Tibial artery (tissue), 4 donors: ENCODE results near the gene SERPINE1.
A peak's percentile ranks its signal among the peaks of the same experiment; 100 is the strongest.

ENCODE experiments used
- DNase-seq, 2 donors: peaks; one replicate each; pipeline ENCODE4 v3.0.0-alpha.2; 2019
- H3K27ac ChIP-seq, 2 donors: fragments of 200-600 bp; sonication (generic) in 1 of 2; 1 replicate in 1 of 2; 2 replicates in 1 of 2; pipeline ENCODE4 v1.5.1; 2018 to 2019; ENCODE audit warnings: mild to moderate bottlenecking in 1 of 2
- H3K27me3 ChIP-seq, 2 donors: fragments of 200-600 bp; sonication (generic) in 1 of 2; one replicate each; pipeline versions ENCODE4 v1.5.1 to v1.6.0; 2016 to 2019
- H3K36me3 ChIP-seq, 3 donors: fragments of 200-600 bp; sonication (generic) in 2 of 3; one replicate each; pipeline ENCODE4 v1.5.1; 2016 to 2019; ENCODE audit warnings: mild to moderate bottlenecking in 2 of 3
- H3K4me1 ChIP-seq, 4 donors: fragments of 200-600 bp; sonication (generic) in 2 of 4; 1 replicate in 3 of 4; 2 replicates in 1 of 4; pipeline ENCODE4 v1.5.1; 2016 to 2019
- H3K4me3 ChIP-seq, 2 donors: fragments of 200-600 bp; sonication (generic) in 1 of 2; 1 replicate in 1 of 2; 2 replicates in 1 of 2; pipeline ENCODE4 v1.5.1; 2018 to 2019; ENCODE audit warnings: mild to moderate bottlenecking in 2 of 2
- H3K9me3 ChIP-seq, 3 donors: fragments of 200-600 bp; sonication (generic) in 1 of 3; one replicate each; pipeline ENCODE4 v1.5.1; 2016 to 2019
- intact Hi-C: fragments of 100-400 bp; cut with DNase I; formaldehyde crosslinking; loops from one replicate; pipeline ENCODE4 v1.15.0; 2023; ENCODE audit warnings: low total_unique reads
- TF ChIP-seq, protein P1 (sequence below), 2 experiments: fragments of 200-600 bp in 1 of 2; fragments of 450-650 bp in 1 of 2; IDR thresholded peaks; one replicate each; pipeline ENCODE4 v1.5.1; 2017 to 2019; ENCODE audit warnings: antibody characterized with exemption in 2 of 2, mild to moderate bottlenecking in 1 of 2, moderate library complexity in 1 of 2

SERPINE1 gene

DNA sequence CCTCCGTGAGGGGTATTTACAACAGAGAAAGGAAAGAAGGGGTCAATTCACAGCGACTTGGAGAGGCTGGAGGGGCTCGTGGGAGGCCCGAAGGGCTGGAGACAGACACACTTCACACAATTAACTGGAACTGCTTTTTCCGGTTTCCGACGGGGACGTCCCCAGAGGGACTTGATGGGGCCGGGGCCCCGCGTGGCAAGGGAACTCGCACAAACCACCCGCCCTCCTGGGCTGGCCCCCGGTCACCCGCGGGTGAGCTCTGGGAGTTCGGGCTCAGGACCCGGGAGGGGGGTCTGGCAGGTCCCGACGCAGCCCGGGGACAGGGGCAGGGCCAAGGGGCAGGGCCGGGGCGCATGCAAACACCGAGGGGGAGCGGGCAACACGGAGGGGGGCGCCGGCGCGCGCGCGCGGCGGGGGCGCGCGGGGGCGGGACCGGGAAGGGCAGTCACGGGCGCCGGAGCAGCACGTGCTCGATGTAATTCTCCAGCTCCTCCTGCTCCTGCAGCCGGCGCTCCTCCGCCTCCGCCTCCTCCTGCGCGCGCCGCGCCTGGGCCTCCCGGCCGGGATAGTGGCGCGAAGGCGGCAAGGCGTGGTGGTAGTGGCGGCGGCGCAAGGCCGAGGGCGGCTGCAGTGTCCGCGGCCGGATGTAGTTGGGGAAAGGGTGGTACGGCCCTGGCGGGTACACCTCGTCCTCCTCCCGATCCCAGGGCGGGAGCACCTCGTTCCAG, 35.8 kb downstream of the SERPINE1 start:
- H3K9me3 ChIP-seq, result no peaks in the 10 kb centered on the region
- TF ChIP-seq, protein P1, sequence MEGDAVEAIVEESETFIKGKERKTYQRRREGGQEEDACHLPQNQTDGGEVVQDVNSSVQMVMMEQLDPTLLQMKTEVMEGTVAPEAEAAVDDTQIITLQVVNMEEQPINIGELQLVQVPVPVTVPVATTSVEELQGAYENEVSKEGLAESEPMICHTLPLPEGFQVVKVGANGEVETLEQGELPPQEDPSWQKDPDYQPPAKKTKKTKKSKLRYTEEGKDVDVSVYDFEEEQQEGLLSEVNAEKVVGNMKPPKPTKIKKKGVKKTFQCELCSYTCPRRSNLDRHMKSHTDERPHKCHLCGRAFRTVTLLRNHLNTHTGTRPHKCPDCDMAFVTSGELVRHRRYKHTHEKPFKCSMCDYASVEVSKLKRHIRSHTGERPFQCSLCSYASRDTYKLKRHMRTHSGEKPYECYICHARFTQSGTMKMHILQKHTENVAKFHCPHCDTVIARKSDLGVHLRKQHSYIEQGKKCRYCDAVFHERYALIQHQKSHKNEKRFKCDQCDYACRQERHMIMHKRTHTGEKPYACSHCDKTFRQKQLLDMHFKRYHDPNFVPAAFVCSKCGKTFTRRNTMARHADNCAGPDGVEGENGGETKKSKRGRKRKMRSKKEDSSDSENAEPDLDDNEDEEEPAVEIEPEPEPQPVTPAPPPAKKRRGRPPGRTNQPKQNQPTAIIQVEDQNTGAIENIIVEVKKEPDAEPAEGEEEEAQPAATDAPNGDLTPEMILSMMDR (IDR thresholded peaks at IDR 0.05), result no peak
- intact Hi-C loops, result loop anchor here (10.0 kb wide), 1 partner anchor 268 kb away; the partner anchor contains the start of gene ACHE
- H3K27me3 ChIP-seq, result peaks cover 5 to 97% of the 10 kb centered on the region in 2 donors
- H3K36me3 ChIP-seq, result peaks cover 28 to 33% (median 32%) of the 10 kb centered on the region in 3 donors
- peak overlapping the region; percentile 22 to 48 for H3K4me3 ChIP-seq
- H3K27ac ChIP-seq, result no peak overlapping the region
- H3K4me1 ChIP-seq, result peaks cover 0 to 40% (median 36%) of the 10 kb centered on the region in 4 donors
- DNase-seq, result no peak

DNA sequence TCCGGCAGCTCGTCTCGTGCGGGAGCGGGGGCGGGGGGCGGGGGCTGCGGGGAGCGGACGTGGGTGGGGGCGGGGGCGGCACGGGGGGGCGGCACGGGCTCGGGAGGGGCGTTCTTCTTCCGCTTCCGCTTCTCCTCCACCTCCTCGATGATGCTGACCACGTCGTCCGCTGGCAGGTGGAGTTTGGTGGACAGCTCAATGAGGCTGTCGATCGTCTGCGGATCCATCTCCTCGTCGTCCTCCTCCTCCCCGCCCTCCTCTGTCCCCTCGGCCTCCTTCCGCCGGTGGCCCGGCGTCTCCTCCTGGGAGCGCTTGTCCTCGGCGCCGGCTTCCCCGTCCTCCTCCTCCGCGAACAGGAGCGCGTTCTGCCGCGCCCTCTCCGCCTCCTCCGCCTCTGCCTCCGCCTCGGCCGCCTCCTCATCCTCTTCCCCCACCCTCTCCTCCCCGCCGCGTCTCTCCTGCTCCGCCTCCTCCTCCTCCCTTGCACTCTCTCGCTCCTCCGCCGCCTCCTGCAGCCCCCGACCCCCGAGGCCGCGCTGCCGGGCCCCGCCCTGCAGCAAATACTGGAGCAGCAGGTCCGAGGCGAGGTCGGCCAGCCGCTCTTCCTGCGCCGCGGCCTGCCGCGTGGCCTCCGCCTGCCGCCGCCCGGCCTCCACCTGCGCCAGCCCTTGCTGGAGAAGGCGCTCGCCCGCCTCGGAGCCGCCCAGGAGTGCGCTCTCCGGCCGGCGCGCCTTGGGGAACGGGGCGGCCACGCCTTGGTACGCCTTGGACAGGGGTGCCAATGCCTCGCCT, 36.6 kb downstream of the SERPINE1 start:
- Histone ChIP-seq H3K9me3 (no peaks in the 10 kb centered on the region), H3K27ac (no peak overlapping the region), H3K4me3 (peak overlapping the region; percentile 22 to 48), H3K27me3 (peaks cover 5 to 100% of the 10 kb centered on the region in 2 donors), H3K36me3 (peaks cover 23 to 26% (median 25%) of the 10 kb centered on the region in 3 donors), H3K4me1 (peaks cover 0 to 40% (median 36%) of the 10 kb centered on the region in 4 donors)
- no peak for DNase-seq
- TF ChIP-seq, protein P1 (IDR thresholded peaks at IDR 0.05), result no peak
- intact Hi-C loops, result loop anchor here (10.0 kb wide), 1 partner anchor 269 kb away; the partner anchor contains the start of gene ACHE

DNA sequence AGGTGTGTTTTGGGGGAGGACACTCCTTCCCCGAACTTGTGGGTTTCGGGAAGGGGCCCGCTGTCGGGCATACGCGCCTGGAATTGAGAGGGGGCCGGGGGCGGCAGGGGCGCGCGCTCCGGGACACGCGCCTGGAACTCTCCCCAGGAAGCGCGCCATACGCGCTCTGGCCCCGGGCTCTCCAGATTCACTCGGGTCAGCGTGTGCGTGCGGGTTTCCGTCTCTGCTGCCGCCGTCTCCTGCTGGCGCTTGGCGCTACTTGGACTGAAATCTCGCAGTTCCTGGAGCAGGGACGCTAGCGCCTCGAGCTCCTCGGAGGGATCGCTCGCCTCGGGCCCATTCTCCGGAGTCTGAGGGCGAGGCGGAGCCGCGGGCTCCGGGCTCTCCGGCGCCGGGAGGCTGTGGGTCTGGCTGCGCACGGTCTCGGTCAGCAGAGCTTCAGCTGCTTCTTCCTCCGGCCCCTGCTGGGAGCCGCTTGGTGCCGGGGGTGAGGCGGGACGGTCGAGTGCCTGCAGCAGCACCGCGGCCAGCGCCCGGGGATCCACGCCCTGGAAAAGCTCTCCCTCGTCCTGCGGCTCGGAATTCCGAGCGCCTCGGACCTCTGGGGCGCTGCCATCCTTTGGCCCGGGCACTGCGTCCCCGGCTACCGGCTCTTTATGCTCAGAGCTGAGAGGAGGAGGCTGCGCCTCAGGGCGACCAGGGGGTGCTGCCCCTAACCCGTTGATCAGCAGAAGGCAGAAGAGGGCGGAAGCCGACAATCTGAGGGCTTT, 37.4 kb downstream of the SERPINE1 start:
- H3K27me3 ChIP-seq, result peaks cover 5 to 100% of the 10 kb centered on the region in 2 donors
- peaks cover 16 to 18% (median 17%) of the 10 kb centered on the region in 3 donors for H3K36me3 ChIP-seq
- DNase-seq, result no peak
- intact Hi-C loops, result loop anchor here (10.0 kb wide), 1 partner anchor 269 kb away; the partner anchor contains the start of gene ACHE
- peaks cover 0 to 41% (median 36%) of the 10 kb centered on the region in 4 donors for H3K4me1 ChIP-seq
- no peaks in the 10 kb centered on the region for H3K9me3 ChIP-seq
- peak overlapping the region; percentile 22 to 48 for H3K4me3 ChIP-seq
- TF ChIP-seq, protein P1 (IDR thresholded peaks at IDR 0.05), result no peak
- H3K27ac ChIP-seq, result no peak overlapping the region

DNA sequence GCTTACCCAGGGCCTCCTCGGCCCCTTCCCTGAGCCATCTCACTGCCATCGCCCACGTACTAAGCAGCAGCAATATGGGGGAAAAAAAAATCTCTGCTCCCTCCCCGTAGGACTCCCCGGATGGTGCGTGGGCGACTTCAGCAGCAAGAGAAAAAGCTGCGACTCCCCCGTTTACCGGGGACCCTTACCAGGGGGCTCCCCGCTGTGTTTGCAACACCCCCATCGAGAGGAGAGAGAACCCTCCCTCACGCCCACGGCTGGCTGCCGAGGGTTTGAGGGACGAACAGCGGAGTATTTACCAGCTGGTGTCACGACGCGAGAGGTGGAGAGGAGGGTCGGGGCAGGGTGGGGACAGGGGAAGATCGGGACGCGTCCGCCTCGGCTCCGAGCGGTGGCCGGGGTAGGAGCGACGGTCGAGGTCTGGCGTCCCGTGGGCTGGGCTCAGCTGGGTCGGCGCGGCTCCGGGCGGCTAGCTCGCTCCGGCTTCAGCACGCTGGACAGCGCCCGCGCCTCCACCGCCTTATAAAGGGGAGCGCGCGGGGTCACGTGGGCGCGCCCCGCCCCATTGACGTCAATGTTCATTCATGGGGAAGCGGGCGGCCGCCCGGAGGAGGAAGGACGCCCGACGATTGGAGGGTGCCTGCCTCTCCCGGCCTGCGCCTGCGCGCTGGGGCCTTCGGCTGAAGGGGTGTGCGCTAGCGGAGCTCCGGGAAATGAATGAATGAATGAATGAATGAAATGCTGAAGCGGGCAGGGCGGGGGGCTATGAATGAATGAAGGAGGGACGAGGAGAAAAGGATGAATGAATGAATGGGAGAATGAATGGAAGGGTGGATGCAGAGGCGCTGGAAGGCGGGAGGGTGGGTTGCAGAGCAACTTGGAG, 38.4 kb downstream of the SERPINE1 start, which contains the start of gene VGF:
Gene VGF, minus strand, starts transcription at position 495 of the 883 bp plus-strand sequence. CDS start 726 bp downstream, outside the sequence.
- Histone ChIP-seq H3K4me3 (peak within 1 kb of the TSS in 1 of 2 donors; percentile 6), H3K36me3 (peaks cover 7% of the 10 kb centered on the region in 3 donors), H3K9me3 (no peaks in the 10 kb centered on the region), H3K4me1 (peaks cover 0 to 51% (median 40%) of the 10 kb centered on the region in 4 donors), H3K27ac (no peak within 1 kb of the TSS), H3K27me3 (peaks cover 5 to 100% of the 10 kb centered on the region in 2 donors)
- TF ChIP-seq, protein P1 (IDR thresholded peaks at IDR 0.05), result no peak
- intact Hi-C loops, result loop anchor here (10.0 kb wide), 1 partner anchor 271 kb away; the partner anchor contains the start of gene ACHE
- DNase-seq, result peak; percentile 89 to 90
